NOMO-1 treated with DMSO at 0.1 percent for 48 hours (cell line): ENCODE measurements around the gene PHLDB3.
"Not testable (repeated sequence)": the region's sequence is repeated elsewhere in the genome, so short reads cannot be mapped to it uniquely, and the experiment has no call there.

ENCODE experiments used
- DNase-seq: peaks from one replicate; lab custom pipeline; 2025; ENCODE audit not compliant: unreplicated experiment; lab: John Stamatoyannopoulos, UW

PHLDB3 gene

DNA sequence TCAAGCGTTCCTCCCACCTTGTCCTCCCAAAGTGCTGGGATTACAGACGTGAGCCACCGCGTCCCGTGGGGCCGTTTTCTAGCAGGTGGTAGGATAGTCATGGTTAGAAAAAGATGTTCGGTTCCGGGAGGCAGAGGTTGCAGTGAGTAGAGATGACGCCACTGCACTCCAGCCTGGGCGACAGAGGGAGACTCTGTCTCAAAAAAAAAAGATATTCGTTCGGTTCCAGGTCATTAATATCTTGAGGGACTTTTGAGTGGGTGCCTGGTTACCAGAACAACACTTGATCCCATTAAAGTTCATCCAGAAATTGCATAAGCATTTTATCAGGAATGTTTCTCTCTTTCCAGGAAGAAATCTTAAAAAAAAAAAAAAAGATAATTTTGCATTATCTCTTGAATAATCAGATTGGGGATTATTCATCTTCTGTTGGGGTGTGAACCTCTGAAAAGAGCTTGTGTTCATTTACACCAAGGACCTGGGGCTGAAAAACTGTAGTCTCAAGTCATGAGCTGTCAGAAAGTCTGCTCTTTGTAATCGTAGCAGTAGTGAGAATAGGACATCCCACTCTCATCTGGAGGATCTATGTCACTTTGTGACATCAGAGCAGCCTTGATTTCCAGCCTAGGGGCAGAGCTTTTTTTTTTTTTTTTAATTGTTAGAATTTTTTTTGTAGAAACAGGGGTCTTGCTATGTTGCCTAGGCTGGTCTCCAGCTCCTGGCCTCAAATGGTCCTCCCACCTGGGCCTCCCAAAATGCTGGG is 23.5 kb upstream of the PHLDB3 start:
- no peak for DNase-seq

GRCh38 chr19:43526884-43527859 is 22.6 kb upstream of the PHLDB3 start, which contains the start of gene ETHE1:
Gene ETHE1, minus strand, starts transcription at chr19:43527201. Its CDS starts 24 bp downstream, at chr19:43527177.
- DNase-seq: peak; percentile 76

DNA sequence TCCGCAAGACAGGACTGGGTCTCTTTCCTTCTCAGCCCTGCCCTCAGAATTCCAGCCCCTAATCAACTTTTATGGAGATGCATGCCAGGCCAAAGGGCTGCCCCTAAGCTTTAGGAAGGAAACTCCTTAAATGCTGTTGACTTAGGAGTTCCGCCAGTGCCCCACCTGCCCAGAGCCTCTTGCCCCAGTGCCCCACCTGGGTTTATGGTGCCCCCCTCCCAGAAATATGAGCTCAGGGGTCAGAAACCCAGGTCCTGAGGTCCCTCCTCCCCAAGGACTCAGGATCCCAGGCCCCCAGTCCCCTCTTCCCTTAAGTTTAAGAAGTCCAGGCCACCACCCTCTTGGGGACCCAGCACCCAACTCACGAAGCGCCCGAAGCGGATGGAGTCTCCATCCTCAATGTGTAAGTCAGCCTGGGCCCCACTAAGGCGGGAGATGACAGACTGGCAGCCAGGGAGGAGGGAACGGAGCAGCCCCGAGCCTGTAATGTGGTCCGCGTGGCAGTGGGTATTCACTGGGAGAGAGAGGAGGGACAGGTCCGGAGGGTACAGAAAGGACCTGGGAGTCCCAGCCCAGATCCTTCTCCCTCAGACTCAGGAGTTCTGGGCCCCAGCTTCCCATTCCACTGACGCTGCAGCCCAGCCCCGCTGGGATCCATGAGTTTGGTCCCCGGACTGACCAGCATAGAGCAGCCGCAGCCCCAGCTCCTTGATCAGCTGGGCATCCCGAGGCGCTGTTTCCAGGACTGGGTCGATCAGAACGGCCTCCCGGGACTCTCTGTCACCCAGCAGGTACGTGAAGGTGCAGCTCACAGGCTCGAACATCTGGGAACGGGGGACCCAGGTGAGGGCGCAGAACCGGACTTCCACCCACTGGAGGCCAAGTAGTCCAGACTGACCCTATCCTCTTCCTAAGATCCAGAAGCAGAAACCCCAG is 21.6 kb upstream of the PHLDB3 start:
- peak; percentile 10 for DNase-seq

DNA sequence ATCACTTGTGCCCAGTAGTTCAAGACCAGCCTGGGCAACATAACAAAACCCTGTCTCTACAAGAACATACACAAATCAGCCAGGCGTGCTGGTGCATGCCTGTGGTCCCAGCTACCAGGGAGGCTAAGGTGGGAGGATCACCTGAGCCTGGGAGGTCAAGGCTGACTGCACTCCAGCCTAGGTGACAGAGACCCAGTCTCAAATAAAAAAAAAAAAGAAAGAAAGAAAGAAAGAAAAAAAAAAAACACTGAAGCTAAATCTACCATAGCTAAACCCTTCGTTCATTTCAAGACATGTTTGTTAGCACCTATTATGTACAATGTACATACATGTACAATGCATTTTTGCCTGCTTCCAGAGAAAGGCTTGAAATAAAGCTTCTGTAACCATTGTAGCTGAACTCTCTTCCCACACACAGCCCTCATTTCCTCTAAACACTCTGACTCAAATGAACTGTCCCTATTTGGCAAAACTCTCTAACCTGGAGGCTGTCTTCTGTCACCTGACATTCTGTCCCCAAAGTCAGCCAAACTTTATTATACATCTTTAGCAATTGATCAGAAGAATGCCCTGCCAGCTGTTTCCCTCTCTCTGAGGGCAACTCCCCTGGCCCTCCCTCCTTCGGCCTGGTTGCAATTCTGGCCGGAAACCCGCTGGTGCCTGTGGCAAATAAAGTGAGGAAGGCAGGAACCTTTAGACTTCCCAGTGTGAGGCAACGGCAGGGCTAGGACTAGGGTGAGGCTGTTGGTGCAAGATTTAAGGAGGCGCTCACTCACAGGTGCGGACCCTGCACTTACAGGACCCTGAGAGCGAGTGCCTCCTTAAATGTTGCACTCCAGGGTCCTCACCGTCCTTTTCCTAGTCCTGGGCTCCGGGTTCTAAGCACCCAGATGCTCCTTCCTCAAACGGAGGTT is 20.6 kb upstream of the PHLDB3 start:
- DNase-seq: peak; percentile 72

- not testable (repeated sequence) for DNase-seq
These were observed 19.1 kb upstream of the PHLDB3 start for GRCh38 chr19:43523696-43524095.

DNA sequence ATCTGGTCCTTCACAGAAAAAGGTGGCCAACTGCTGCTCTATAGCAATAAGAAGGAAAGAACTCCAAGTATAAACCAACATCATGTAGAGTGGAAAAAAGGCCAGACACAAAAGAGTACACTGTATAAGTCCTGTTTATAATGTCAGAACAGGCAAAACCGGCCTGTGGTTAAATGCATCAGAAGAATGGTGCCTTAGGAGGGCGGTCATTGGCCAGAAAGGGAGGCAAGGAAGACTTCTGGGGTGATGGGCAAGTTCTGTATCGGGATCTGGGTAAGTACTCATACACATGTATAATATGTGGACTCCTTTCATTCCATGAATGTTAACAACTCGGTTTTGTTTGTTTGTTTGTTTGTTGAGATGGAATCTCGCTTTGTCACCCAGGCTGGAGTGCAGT is 18.4 kb upstream of the PHLDB3 start:
- no peak for DNase-seq

- peak; percentile 74 for DNase-seq
These were observed 15.0 kb upstream of the PHLDB3 start for GRCh38 chr19:43519436-43520088.

DNA sequence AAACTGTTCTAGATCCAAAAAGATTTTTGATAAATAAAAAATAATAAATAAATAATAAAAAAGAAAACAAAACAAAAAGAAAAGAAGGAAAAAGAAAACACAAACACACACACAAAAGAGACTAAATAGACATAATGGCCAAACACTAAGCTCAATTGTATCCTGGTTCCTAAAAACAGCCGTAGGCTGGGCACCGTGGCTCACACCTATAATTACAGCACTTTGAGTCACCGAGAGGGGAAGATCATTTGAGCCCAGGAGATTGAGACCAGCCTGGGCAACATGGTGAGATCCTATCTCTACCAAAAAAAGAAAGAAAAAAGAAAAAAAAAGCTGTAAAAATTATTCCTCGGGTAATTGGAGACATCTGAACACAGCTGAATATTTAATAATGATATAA is 13.5 kb upstream of the PHLDB3 start:
- no peak for DNase-seq

DNA sequence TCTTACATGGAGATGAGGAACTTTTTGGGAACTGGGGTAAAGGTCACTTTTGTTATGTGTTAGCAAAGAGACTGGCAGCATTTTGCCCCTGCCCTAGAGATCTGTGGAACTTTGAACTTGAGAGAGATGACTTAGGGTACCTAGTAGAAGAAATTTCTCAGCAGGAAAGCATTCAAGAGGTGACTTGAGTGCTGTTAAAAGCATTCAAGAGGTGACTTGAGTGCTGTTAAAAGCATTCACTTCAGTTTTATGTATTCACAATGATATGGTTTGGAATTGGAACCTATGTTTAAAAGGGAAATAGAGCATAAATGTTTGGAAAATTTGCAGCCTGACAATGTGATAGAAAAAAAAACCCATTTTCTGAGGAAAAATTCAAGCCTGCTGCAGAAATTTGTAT is 7.9 kb upstream of the PHLDB3 start:
- not testable (repeated sequence) for DNase-seq

DNA sequence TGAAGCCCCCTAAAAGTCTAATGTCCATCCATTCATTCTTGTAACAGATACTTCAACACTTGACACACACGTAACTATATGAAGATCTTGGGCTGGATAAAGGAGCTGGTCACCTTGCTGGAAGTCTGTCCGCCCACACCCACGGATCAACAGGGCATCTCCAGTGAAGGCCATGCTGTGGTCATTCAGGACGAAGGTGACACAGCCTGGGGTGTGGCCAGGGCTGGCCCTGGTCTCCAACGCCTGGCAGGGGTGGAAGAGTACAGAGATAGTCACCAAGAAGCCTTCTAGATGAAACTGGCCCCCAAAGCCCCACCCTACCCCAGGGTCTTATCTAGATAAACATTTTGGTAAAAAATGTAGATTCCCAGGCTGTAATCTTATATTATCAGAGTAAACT is 6.8 kb upstream of the PHLDB3 start:
- DNase-seq: no peak

- no peak for DNase-seq
These were observed 6.2 kb upstream of the PHLDB3 start for GRCh38 chr19:43510713-43511112.

- no peak for DNase-seq
These were observed 3.3 kb upstream of the PHLDB3 start for GRCh38 chr19:43507880-43508279.

DNA sequence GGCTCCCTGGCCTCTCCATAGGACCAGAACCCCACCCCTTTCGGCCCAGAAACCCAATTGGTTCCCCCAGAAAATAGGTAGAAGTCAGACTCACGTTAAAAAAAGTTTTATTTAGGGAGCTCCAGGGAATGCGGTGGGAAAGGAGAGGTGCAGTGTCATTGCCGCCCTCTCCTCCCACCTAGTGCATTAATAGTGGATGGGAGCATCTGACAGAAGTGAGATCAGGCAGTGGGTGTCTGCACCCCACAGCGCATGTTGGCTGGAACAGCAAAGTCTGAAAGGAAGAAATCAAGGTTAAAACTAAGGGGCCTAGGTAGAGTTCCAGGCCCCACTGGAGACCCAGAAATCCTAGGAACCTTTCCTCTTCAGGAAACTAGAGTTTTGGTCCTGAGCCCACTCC is 2.1 kb upstream of the PHLDB3 start:
- DNase-seq: no peak

GRCh38 chr19:43505941-43506340 is 1.4 kb upstream of the PHLDB3 start:
- DNase-seq: no peak

DNA sequence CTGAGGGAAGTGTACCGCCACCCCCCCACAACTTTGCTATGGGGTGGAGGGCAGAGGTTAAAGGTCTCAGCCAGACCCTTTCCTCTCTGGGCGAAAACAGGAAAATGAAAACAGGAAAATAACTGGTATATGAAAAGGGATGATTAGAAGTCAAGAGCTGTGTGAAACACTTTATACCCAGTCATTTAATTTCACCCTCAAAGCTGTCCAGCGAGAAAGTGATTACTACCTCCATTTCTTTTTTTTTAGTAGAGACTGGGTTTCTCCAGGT is 575 bp upstream of the PHLDB3 start:
- DNase-seq: no peak

GRCh38 chr19:43503501-43504425 is 783 bp downstream of the PHLDB3 start:
- peak; percentile 93 for DNase-seq

- DNase-seq: no peak
These were observed 2.0 kb downstream of the PHLDB3 start for GRCh38 chr19:43502419-43502976.
